Ishikawa (cell line): ENCODE data around the gene KIF3A.

Source experiments
- CEBPB ChIP-seq: IDR thresholded peaks from 2 replicates; pipeline ENCODE4 v1.6.1; 2012
- CREB1 ChIP-seq: IDR thresholded peaks from 2 replicates; pipeline ENCODE4 v1.6.1; 2012; ENCODE audit warnings: low read depth
- EGR1 ChIP-seq: IDR thresholded peaks from 2 replicates; pipeline ENCODE4 v1.6.1; 2012
- EP300 ChIP-seq: IDR thresholded peaks from 2 replicates; pipeline ENCODE4 v1.6.1; 2012; ENCODE audit warnings: borderline replicate concordance
- FOXM1 ChIP-seq: IDR thresholded peaks from 2 replicates; pipeline ENCODE4 v1.6.1; 2012; ENCODE audit warnings: low read depth, borderline replicate concordance
- MAX ChIP-seq: IDR thresholded peaks from 2 replicates; pipeline ENCODE4 v1.6.1; 2012
- NFIC ChIP-seq: IDR thresholded peaks from 2 replicates; pipeline ENCODE4 v1.6.1; 2012
- RAD21 ChIP-seq: IDR thresholded peaks from 2 replicates; pipeline ENCODE4 v1.6.1; 2012; ENCODE audit warnings: low read depth
- TAF1 ChIP-seq: IDR thresholded peaks from 2 replicates; pipeline ENCODE4 v1.6.1; 2012; ENCODE audit warnings: low read depth, mild to moderate bottlenecking
- TCF12 ChIP-seq: IDR thresholded peaks from 2 replicates; pipeline ENCODE4 v1.6.1; 2012; ENCODE audit warnings: low read depth
- TEAD4 ChIP-seq: IDR thresholded peaks from 2 replicates; pipeline ENCODE4 v1.6.1; 2012
- USF1 ChIP-seq: IDR thresholded peaks from 2 replicates; pipeline ENCODE4 v1.6.1; 2012
- YY1 ChIP-seq: IDR thresholded peaks from 2 replicates; pipeline ENCODE4 v1.6.1; 2012; ENCODE audit warnings: low read depth
- ZBTB7A ChIP-seq: IDR thresholded peaks from 2 replicates; pipeline ENCODE4 v1.6.1; 2012; ENCODE audit warnings: low read depth
- TF ChIP-seq, protein P1 (sequence below): IDR thresholded peaks from 2 replicates; pipeline ENCODE4 v1.6.1; 2012; ENCODE audit warnings: low read depth, mild to moderate bottlenecking

Gene KIF3A

DNA sequence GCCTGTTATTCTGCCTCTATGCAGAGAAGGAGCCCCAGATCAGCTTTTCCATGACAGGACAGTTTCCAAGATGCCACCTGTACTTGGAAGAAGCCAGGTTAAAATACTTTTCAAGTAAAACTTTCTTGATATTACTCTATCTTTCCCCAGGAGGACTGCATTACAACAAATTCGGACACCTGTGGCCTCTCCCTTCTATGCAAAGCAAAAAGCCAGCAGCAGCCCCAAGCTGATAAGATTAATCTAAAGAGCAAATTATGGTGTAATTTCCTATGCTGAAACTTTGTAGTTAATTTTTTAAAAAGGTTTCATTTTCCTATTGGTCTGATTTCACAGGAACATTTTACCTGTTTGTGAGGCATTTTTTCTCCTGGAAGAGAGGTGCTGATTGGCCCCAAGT lies 63.9 kb downstream of the KIF3A start:
- no peak for TF ChIP-seq ZBTB7A
- TF ChIP-seq RAD21, result no peak

DNA sequence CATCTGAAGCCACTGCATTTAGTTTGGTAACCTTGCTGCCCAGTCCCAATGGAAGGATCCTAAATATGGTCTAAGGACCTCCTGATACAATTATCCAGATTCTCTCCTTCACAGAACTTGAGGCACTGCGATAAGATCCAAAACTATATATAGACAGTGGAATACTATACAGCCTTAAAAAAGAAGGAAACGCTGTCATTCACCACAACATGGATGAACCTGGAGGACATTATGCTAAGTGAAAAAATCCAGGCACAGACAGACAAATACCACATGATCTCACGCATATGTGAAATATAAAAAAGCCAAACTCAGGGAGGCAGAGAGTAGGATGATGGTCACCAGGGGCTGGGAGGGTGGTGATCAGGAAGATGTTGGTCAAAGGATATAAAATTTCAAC lies 66.3 kb downstream of the KIF3A start:
- no peak for TF ChIP-seq EGR1
- no peak for TF ChIP-seq ZBTB7A
- TF ChIP-seq TAF1, result no peak
- TF ChIP-seq TEAD4, result no peak
- TF ChIP-seq, protein P1, sequence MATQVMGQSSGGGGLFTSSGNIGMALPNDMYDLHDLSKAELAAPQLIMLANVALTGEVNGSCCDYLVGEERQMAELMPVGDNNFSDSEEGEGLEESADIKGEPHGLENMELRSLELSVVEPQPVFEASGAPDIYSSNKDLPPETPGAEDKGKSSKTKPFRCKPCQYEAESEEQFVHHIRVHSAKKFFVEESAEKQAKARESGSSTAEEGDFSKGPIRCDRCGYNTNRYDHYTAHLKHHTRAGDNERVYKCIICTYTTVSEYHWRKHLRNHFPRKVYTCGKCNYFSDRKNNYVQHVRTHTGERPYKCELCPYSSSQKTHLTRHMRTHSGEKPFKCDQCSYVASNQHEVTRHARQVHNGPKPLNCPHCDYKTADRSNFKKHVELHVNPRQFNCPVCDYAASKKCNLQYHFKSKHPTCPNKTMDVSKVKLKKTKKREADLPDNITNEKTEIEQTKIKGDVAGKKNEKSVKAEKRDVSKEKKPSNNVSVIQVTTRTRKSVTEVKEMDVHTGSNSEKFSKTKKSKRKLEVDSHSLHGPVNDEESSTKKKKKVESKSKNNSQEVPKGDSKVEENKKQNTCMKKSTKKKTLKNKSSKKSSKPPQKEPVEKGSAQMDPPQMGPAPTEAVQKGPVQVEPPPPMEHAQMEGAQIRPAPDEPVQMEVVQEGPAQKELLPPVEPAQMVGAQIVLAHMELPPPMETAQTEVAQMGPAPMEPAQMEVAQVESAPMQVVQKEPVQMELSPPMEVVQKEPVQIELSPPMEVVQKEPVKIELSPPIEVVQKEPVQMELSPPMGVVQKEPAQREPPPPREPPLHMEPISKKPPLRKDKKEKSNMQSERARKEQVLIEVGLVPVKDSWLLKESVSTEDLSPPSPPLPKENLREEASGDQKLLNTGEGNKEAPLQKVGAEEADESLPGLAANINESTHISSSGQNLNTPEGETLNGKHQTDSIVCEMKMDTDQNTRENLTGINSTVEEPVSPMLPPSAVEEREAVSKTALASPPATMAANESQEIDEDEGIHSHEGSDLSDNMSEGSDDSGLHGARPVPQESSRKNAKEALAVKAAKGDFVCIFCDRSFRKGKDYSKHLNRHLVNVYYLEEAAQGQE, result no peak
- TF ChIP-seq CREB1, result no peak
- TF ChIP-seq YY1, result no peak
- TF ChIP-seq CEBPB, result no peak
- TF ChIP-seq FOXM1, result no peak
- TF ChIP-seq EP300, result no peak
- TF ChIP-seq NFIC, result no peak
- no peak for TF ChIP-seq USF1

DNA sequence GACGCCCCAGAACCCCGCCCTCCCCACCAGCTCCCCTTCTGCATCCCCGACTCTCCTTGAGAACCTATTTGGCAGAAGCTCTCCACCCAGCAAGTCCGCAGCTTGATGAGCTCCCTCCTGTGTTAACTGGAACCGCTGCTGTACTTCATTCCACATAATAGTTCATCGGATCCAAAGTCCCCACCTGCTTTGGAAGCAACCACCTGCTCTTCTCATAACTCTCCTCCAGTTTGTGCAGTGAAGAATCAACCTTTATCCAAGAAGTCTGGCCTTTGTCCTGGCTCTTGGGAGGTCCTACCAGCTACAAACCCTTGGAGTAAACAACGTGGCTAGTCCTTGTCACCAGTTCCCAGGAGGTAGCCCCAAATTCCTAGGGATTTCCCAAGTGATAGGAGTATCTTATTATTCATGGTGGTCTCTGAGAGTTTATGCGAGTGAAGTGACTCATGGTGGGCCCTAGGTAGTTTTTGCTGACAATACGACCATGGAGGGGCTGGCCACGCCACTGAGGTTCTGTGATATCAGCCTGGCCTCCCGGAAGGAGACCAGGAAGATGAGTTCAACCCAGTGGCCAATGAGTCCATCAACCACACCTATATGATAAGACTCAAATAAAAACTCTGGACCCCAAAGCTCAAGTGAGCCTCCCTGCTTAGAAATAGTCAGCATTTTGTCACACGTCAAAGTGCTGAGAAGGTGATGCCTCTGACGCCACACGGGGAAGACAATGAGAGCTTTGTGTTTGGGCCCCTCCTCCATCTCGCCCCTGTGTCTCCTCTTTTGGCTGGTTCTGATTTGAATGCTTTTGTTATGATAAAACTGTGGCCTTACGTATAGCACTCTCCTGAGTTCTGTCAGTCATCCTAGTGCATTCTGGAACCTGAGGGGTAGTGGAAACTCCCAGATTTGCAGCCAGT lies 67.1 kb downstream of the KIF3A start:
- TF ChIP-seq TEAD4 (no peak), FOXM1 (no peak), USF1 (no peak), CEBPB (no peak), NFIC (no peak), CREB1 (no peak), YY1 (no peak), TCF12 (no peak), ZBTB7A (no peak), EP300 (no peak), MAX (no peak), RAD21 (no peak), TAF1 (no peak), EGR1 (no peak)
- TF ChIP-seq, protein P1, result no peak

DNA sequence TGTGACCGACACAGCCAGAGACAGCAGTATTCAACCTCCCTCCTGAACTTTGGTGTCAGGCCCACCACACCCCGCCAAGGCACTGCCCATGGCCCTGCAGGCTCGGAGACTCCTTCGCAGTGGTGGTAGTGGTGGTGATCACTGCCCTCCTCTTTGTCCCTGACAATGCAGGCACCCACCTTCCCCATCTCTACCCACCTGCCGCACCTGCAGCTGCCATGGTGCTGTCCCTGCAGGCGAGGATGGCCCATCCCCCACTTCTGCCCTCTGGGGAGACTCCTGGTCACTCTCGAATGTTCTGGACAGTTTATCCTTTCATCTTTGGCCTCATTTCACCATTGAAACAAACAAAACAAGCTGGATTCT lies 67.9 kb downstream of the KIF3A start:
- TF ChIP-seq EP300 (no peak), TAF1 (no peak)

GRCh38 chr5:132668706-132669454 lies 68.5 kb downstream of the KIF3A start:
- TF ChIP-seq USF1, result no peak
- TF ChIP-seq TAF1, result no peak
- no peak for TF ChIP-seq EP300
- no peak for TF ChIP-seq RAD21
- no peak for TF ChIP-seq TEAD4
- TF ChIP-seq ZBTB7A, result no peak
- TF ChIP-seq FOXM1, result no peak
- TF ChIP-seq NFIC, result no peak
- no peak for TF ChIP-seq TCF12
- no peak for TF ChIP-seq MAX
- no peak for TF ChIP-seq YY1
- TF ChIP-seq CREB1, result no peak
- TF ChIP-seq, protein P1, result no peak
- TF ChIP-seq CEBPB, result no peak
